ENCODE measurements around the gene FBXO21.
"Not testable (repeated sequence)": the region's sequence is repeated elsewhere in the genome, so short reads cannot be mapped to it uniquely, and the experiment has no call there.

FBXO21 gene

DNA sequence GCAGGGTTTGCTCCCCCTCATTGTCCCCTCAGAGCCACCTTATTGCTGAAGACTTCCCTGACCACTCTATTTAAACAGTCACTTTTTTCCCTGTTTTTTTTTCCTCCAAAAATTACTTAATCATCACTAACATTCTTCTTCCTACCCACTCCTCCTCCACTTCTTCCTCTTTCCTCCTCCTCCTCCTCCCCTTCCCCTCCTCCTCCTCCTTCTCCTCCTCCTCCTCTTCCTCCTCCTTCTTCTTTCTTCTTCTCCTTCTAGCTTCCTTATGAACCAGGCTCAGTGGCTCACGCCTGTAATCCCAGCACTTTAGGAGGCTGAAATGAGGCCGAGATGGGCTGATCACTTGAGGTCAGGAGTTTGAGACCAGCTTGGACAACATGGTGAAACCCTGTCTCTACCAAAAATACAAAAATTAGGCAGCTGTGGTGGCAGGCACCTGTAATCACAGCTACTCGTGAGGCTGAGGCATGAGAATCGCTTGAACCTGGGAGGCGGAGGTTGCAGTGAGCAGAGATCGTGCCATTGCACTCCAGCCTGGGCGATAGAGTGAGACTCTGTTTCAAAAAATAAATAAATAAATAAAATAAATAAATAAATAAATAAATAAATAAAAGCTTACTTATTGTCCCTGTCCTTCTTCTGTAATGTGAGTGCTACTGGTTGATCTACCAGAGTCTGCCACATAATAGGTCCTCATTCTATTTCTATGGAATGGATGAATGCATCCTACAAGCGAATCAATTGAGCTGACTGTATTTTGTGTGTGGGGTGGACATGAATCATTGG is 9.9 kb upstream of the FBXO21 start:
- DNase-seq = not testable (repeated sequence)

DNA sequence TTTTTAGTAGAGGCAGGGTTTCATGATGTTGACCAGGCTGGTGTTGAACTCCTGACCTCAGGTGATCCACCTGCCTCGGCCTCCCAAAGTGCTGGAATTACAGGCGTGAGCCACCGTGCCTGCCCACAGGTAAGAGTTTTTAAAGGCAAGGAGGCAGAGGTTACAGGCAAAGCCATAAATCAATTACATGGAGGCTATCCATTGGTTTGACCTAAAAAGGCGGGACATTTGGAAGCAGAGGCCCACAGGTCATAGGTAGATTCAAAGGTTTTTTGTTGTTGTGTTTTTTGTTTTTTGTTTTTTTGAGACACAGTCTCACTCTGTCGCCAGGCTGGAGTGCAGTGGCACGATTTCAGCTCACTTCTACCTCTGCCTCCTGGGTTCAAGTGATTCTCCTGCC is 6.1 kb upstream of the FBXO21 start:
- not testable (repeated sequence) for DNase-seq

DNA sequence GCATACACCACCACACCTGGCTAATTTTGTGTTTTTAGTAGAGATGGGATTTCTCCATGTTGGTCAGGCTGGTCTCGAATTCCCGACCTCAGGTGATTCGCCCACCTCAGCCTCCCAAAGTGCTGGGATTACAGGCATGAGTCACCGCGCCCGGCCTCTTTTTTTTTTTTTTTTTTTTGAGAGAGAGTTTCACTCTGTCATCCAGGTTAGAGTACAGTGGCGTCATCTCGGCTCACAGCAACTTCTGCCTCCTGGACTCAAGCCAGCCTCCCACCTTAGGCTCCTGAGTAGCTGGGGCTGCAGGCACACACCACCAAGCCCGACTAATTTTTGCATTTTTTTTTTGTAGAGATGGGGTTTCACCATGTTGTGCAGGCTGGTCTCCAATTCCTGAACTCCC is 4.8 kb upstream of the FBXO21 start:
- DNase-seq = not testable (repeated sequence)

DNA sequence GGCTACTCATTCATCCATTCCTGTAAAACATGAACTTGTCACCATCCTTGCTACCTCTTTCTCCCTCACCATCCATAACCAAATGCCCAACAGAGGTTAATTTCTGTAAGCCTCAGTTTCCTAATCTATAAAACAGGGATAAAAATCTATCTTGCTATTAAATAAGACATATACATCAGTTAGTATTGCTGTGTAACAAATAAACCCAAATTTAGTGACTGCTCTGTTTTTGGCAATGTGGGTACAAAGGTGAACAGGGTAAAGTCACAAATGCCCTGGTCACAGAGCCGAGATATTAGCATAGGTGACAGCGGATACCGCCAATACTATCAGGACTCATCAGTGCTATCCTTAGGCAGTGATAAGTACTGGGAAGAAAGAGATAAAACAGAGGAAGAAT is 3.6 kb upstream of the FBXO21 start:
- DNase-seq = no peak

DNA sequence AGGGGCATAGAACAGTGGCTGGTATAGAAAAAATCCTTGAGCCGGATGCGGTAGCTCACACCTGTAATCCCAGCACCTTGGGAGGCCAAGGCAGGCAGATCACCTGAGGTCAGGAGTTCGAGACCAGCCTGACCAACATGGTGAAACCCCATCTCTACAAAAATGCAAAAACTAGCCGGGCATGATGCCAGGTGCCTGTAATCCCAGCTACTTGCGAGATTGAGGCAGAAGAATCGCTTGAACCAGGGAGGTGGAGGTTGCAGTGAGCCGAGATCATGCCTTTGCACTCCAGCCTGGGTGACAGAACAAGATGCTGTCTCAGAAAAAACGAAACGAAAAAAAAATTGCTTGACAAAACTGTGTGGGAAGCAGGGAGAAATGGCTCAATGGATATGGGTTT is 2.3 kb upstream of the FBXO21 start:
- DNase-seq = not testable (repeated sequence)

DNA sequence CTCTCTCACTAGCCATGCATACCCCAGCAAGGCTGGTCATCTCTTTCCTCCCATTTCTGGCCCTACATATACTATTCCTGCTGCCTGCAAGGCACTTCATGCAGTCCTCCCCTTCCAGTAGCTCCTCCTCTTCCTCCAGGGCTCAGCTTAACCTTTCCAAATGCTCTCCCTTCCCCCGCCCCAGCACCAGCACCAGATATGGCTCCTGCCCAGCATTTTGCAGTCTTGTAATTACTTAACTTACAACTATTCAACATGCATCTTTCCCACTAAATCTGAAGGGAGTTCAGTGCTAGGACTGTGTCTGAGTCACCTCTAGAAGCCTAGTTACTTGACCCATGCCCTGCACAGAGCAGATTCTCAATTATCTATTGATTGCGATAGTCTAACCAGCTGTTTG is 1.8 kb upstream of the FBXO21 start:
- no peak for DNase-seq

DNA sequence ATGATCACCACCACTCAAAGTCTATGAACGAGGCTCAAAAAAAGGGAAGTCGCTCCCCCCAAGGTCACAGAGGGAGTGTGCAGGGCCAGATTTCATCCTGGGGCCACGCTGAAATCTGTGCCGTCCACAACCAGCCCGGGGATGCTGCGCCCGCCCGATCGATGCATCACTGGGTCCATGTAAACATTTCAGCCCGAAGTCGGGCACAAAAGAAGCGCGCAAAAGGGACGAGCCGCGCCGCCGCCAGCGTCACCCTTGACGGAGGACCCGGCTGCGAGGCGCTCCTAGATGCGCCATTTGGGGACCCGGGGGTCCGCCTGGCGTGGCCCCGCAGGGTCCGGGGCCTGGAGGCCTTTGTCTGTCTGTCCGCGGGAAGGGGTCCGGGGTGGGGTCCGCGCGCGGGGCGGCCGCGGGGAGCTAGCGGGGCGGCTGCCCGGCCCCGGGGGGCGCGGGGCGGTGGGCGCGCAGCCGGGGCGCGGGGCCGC is 503 bp downstream of the FBXO21 start:
- peak in 1 of 2 experiments; percentile 9 for DNase-seq

DNA sequence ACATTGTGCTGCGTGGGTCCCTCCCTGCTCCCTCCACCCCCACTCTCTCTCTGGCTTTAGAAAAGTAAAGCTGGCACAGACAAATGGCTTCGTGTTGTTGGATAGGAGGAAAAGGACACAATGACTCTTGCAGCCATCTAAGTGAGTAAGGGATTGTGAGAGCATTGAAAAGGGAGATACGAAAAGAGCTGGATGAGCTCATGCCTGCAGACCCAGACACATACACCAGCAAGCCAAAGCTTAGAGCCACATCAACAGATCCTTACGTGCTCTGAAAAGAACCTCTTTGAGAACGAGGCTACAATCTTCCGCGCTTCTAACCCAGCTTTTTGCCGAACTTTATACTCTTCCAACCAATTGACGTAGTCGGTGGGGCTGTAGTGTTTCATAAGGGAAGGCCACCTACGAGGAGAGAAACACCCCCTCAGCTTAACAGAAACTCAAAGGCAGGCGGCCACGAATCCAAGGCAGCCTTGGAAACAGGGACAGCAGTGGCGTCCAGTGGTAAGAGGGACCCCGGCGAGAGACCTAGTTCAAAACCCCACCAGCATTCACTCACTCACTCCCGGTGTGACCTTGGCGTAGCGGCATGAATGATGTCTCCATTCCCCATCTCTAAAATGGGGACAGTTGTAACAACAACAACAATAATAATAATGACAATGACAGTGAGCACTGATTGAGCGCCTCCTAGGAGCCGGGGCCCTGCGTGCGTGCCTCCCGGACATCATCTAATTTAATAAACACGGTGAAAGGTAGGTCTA is 1.1 kb downstream of the FBXO21 start:
- no peak for DNase-seq

DNA sequence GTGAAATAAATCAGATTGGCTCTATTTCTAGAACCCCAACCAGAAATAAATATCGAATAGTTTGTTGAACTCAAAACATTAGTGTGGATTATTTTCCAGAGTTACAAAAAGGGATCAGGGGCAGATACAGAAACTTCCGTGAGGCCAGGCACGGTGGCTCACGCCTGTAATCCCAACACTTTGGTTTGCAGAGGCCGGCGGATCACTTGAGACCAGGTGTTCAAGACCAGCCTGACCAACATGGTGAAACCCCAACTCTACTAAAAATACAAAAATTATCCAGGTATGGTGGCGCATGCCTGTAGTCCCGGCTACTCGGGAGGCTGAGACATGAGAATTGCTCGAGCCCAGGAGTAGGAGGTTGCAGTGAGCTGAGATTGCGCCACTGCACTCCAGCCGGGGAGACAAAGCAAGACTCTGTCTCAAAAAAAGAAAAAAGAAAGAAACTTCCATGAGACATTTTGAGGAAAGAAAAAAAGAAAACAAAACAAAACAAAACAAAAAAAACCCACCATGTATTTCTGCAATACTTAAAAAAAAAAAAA is 2.1 kb downstream of the FBXO21 start:
- no peak for DNase-seq

DNA sequence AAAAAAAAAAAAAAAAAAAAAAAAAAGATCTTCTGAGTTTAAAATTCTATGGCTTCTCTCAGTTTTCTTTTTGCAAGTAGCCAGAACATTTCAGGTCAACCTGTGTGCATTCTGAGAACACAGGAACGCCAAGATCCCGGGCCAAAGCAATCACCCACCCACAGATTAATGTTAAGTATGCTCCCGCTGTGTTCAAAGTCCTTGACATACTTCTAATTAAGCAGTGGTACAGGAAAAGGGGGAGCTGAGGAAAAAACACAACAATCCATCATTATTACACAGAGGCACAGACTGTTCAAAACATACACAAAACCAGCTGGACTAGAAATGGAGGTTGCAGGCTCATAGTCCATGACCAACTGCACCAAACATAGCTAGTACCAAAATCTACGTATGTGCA is 2.8 kb downstream of the FBXO21 start:
- DNase-seq = no peak

DNA sequence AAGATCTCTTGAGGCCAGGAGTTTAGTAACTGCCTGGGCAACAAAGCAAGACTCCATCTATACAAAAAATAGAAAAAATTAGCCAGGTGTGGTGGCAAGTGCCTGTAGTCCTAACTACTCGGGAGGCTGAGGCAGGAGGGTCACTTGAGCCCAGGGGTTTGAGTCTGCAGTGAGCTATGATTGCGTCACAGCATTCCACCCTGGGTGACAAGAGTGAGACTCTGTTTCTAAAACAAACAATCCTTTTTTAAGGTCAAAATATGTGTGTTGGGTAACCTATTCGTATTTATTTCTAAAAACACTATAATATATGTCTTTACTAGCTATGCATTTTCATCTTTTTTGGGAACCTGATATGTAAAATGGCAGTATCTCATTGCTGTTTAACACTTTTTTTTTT is 7.4 kb downstream of the FBXO21 start:
- DNase-seq = no peak

DNA sequence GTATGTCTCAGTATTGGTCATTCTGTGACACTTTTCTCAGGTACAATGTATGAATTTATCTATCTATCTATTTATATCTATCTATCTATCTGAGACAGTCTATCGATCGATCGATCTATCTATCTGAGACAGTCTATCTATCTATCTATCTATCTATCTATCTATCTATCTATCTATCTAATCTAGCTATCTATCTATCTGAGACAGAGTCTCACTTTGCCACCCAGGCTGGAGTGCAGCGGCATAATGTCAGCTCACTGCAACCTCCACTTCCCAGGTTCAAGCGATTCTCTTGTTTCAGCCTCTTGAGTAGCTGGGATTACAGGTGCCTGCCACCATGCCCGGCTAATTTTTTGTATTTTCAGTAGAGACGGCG is 8.8 kb downstream of the FBXO21 start:
- DNase-seq = not testable (repeated sequence)

DNA sequence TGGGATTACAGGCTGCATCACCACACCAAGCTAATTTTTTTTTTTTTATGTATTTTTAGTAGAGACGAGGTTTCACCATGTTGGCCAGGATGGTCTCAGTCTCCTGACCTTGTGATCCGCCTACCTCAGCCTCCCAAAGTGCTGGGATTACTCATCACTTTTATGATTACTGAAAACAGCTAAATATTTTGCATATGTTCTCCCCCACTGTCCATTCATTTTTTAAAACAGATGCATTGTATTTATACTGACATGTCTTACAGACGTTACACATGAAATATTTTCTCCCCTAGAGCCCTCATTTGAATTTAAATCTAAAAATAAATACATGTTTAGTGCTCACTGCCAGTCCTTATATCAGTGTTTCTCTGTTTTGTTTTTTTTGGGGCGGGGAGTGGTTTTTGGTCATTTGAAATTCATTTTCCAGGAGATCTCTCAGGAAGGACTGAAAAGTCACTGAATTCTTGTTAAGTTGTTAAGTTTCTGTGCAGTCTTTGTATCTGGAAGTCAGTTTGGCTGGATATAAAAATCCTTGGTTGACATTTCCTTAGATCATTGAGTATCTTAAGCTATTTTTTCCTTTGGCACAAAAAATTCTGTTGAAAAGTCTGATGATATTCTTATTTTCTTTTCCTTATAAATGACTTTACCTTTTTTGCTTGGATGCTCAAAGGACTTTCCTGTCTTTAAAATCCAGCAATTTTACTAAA is 9.4 kb downstream of the FBXO21 start:
- no peak for DNase-seq

DNA sequence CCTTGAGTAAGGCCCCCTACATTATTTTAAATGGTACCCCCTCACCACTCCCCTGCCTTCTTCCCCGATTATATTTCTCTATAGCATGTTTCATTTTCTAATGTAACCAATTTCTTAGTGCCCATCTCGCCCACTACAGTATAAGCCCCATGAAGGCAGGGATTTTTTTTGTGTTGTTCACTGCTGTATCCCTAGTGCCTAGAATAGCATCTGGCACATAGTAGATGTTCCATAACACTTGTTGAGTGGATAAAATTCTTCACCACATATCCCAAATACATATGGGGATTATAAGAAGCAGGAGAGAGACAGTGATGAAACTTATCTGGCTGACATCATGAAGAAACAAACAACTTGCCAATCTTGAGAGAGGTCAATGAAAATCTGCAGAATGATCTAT is 11.5 kb downstream of the FBXO21 start:
- DNase-seq = no peak

DNA sequence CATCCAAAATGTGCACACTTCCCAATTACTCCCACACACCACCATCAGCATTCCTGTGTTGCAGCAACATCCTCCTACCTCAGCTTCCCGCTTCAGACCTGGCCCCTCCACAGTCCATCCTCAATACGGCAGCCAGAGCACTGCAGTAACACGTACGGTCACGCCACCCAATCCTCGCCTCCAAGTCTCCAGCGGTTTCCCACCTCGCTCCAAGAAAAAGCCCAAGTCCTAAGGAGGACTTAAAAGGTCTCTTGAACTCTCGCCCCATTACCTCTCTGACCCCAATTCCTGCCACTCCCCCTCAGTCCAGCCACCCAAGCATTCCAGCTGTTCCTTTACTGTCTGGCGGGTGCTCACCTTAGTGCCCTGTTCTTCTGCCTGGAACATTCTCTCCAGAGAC is 12.0 kb downstream of the FBXO21 start:
- DNase-seq = no peak

DNA sequence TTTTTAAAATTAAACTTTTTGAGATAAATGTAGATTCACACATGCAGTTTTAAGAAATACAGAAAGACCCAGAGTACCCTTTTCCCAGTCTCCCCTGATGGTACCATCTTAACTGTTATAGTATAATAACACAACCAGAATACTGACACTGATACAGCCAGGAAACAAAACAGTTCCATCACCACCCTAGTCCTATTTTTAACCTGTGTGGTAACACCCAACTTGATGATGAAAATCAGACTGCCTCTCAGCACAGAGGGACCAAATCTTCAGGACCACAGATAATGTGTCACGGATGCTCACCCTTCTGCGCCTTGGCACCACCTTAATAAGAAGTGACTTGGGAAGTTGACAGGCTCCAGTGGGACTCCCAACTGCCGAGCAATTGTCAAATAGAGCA is 18.1 kb downstream of the FBXO21 start:
- no peak for DNase-seq

DNA sequence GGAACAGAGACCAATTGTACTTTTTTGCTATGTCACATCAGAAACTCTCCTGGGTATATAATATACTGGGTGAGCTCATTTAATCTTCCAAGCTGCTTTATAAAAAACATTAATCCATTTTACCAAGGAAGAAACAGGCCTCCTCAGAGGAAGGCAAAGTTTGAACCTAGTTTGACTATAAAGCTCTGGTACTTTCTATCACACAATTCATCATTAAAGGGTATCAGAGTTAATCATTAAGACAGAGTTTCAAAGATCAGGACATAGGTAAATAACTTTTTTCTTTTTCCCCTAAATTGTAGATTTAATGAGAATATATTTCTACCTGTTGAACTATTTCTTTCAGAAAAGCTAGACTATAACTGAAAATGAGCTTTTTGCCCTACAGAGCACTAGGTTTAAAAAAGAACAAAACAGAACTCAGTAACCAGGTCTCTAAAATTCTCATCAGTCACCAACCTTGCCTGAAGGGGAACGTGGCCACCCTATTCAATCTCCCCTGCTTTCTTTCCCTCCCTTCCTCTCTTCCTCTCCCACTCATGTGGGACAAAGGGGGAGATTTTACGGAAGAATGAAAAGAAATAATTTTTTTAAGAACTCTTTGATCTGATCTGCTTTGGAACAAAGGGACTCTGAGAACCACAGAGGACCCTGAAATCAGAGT is 18.6 kb downstream of the FBXO21 start:
- no peak for DNase-seq

DNA sequence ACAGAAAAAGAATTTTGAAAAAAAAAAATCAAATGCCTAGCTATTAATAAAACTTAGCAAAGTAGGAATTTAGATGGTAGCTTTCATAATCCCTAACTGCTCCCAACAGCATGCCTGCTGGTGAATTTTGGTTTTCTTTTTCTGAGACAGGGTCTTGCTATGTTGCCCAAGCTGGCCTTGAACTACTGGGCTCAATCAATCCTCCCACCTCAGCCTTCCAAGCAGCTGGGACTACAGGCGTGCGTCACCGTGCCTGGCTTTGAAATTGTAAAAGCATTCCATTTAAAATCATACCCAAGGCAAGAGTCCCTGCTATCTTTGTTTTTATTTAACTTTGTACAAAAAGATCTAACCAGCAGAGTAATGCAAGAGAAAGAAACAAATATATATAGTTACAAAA is 20.7 kb downstream of the FBXO21 start:
- no peak for DNase-seq

DNA sequence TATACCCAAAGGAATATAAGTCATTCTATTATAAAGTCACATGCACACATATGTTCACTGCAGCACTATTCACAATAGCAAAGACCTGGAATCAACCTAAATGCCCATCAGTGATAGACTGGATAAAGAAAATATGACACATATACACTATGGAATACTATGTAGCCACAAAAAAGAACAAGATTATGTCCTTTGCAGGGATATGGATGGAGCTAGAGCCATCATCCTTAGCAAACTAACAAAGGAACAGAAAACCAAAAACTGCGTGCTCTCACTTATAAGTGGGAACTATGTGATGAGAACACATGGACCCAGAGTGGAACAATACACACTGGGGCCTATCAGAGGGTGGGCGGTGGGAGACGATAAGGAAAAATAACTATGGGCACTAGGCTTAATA is 21.3 kb downstream of the FBXO21 start:
- DNase-seq = no peak

DNA sequence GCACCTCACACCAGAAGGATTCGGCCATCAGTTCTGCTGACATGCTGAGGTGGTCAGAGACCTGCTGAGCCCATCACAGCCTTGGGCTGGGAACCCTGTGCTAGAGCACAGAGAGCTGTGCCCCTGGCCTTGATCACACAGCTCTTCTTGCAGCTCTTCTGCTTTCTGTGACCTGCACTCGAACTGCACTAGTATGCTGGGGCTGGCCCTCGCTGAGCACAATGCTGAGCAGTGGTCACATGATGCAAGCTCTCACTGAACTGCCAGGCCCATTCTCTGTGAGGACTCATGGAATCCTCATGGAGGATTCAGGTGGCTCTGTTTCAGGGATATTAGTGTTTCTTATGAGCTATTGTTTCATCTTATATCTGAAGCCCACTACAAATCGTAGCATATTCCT is 22.5 kb downstream of the FBXO21 start:
- no peak for DNase-seq

DNA sequence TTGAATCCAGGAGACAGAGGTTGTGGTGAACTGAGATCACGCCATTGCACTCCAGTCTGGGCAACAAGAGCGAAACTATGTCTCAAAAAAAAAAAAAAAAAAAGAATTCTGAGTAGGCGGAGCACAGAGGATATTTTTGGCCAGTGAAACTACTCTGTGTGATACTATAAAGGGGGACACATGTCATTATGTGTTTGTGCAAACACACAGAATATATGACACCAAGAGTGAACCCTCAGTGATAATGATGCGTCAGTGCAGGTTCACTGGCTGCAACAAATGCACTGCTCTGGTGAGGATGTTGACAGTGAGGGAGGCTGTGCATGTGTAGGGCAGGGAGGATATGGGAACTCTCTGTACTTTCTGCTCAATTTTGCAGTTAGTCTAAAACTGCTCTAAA is 24.2 kb downstream of the FBXO21 start:
- no peak for DNase-seq

DNA sequence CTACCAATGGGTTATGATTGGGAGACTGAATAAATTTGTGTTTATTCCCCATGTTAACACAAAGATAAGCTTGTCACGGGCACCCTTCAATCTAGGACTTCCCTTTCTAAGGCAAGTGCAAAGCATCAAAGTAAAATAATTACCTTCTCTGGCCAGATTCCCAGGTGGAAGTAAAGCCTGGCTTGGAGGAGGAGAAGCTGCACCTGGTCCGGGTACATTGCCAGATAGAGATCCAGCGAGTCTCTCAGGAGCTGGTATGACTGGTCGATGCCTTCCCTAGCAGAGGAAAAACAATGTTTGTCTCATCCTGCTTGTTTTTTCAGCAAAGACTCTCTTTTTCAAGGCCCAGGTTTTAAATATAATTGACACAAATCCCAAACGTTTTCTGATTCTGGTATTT is 24.9 kb downstream of the FBXO21 start:
- DNase-seq = no peak

DNA sequence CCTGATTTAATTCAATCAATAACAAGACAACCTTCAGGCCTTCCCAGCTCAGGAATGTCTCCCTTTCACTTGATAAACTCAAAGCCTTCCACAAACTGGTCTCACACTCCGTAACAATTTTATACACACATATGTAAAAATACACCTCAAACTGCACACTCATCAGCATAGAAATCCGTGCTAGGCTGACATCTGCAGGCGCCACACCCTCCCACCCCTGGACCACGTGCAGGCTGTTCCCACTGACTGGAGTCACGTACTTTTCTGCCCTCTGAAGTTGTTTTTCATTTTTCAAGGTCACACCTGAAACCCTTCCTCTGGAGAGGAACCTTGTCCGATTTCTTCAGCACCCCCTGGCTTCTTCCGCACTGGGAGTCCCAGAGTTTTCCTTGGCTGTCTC is 27.6 kb downstream of the FBXO21 start:
- no peak for DNase-seq
